Measurements from ENCODE around the gene PLCL1.

PLCL1 gene

GRCh38 chr2:197777823-197778407 is 26.5 kb upstream of the PLCL1 start:
- no peak for TF ChIP-seq TAF1 (IDR thresholded peaks at IDR 0.05; ENCODE audit: borderline replicate concordance, insufficient read depth, low read length)
- no peak for TF ChIP-seq POLR2AphosphoS5 (IDR thresholded peaks at IDR 0.05; ENCODE audit: low read depth, low read length)

- TF ChIP-seq POLR2AphosphoS5 (IDR thresholded peaks at IDR 0.05; ENCODE audit: low read depth, low read length) = no peak
- no peak for TF ChIP-seq SIN3A (IDR thresholded peaks at IDR 0.05; ENCODE audit: borderline replicate concordance, insufficient read depth, low read length)
- no peak for TF ChIP-seq REST (IDR thresholded peaks at IDR 0.05; ENCODE audit: insufficient read depth in 1 of 2, low read depth in 2 of 2, low read length in 2 of 2)
- TF ChIP-seq TAF1 (IDR thresholded peaks at IDR 0.05; ENCODE audit: borderline replicate concordance, insufficient read depth, low read length) = no peak
- TF ChIP-seq FOXP2 (optimal IDR thresholded peaks at IDR 0.05; ENCODE audit: borderline replicate concordance, extremely low read depth, extremely low read length, insufficient read depth) = no peak
Observed at GRCh38 chr2:197779261-197779660, 25.1 kb upstream of the PLCL1 start.

- TF ChIP-seq TAF1 (IDR thresholded peaks at IDR 0.05; ENCODE audit: borderline replicate concordance, insufficient read depth, low read length) = no peak
- no peak for TF ChIP-seq SIN3A (IDR thresholded peaks at IDR 0.05; ENCODE audit: borderline replicate concordance, insufficient read depth, low read length)
Observed at GRCh38 chr2:197782126-197782525, 22.3 kb upstream of the PLCL1 start.

- TF ChIP-seq REST (IDR thresholded peaks at IDR 0.05; ENCODE audit: insufficient read depth in 1 of 2, low read depth in 2 of 2, low read length in 2 of 2) (no peak), POLR2AphosphoS5 (IDR thresholded peaks at IDR 0.05; ENCODE audit: low read depth, low read length) (no peak), TAF1 (IDR thresholded peaks at IDR 0.05; ENCODE audit: borderline replicate concordance, insufficient read depth, low read length) (no peak), FOXP2 (optimal IDR thresholded peaks at IDR 0.05; ENCODE audit: borderline replicate concordance, extremely low read depth, extremely low read length, insufficient read depth) (no peak), SIN3A (IDR thresholded peaks at IDR 0.05; ENCODE audit: borderline replicate concordance, insufficient read depth, low read length) (no peak)
Observed at GRCh38 chr2:197784956-197785941, 19.1 kb upstream of the PLCL1 start, which contains the start of gene BOLL. BOLL (minus strand) TSS chr2:197785319; CDS start chr2:197781850, 3,469 bp downstream.

- TF ChIP-seq FOXP2 (optimal IDR thresholded peaks at IDR 0.05; ENCODE audit: borderline replicate concordance, extremely low read depth, extremely low read length, insufficient read depth) = no peak
- TF ChIP-seq TAF1 (IDR thresholded peaks at IDR 0.05; ENCODE audit: borderline replicate concordance, insufficient read depth, low read length) = no peak
- TF ChIP-seq SIN3A (IDR thresholded peaks at IDR 0.05; ENCODE audit: borderline replicate concordance, insufficient read depth, low read length) = no peak
- TF ChIP-seq POLR2AphosphoS5 (IDR thresholded peaks at IDR 0.05; ENCODE audit: low read depth, low read length) = no peak
- no peak for TF ChIP-seq REST (IDR thresholded peaks at IDR 0.05; ENCODE audit: insufficient read depth in 1 of 2, low read depth in 2 of 2, low read length in 2 of 2)
Observed at GRCh38 chr2:197786010-197786877, 18.1 kb upstream of the PLCL1 start.

Data from PFSK-1 (cell line).